Neural progenitor cell (in vitro differentiated cells): Measurements from ENCODE around the gene CXCR4. TPM values are rescaled to one million over a fixed set of nuclear protein-coding genes. Genes with fewer than 3 reads are reported as not detected.

Experiments
- DNase-seq: peaks from one replicate; pipeline ENCODE4 v3.0.0-alpha.2; 2016; ENCODE audit warnings: low spot score
- H2AFZ ChIP-seq: fragments of 200-600 bp; sonication (generic); replicated peaks from 2 replicates; pipeline ENCODE4 v1.6.1; 2016; ENCODE audit warnings: antibody characterized with exemption
- H3F3A ChIP-seq: fragments of 200-600 bp; sonication (generic); 2 replicates; pipeline ENCODE4 v1.6.1; 2016; ENCODE audit warnings: antibody characterized with exemption, low read depth
- H3K27ac ChIP-seq: fragments of 200-600 bp; sonication (generic); 2 replicates; pipeline ENCODE4 v1.5.1; 2016; ENCODE audit warnings: mild to moderate bottlenecking
- H3K27me3 ChIP-seq: fragments of 200-600 bp; sonication (generic); 2 replicates; pipeline ENCODE4 v1.6.1; 2016; ENCODE audit warnings: mild to moderate bottlenecking, moderate library complexity
- H3K36me3 ChIP-seq: fragments of 200-600 bp; sonication (generic); 2 replicates; pipeline ENCODE4 v1.5.1; 2016
- H3K4me1 ChIP-seq: fragments of 200-600 bp; sonication (generic); 2 replicates; pipeline ENCODE4 v1.6.1; 2016; ENCODE audit warnings: mixed run types
- H3K4me2 ChIP-seq: fragments of 200-600 bp; sonication (generic); 2 replicates; pipeline ENCODE4 v1.6.1; 2016
- H3K4me3 ChIP-seq: fragments of 200-600 bp; sonication (generic); 2 replicates; pipeline ENCODE4 v1.5.1; 2016
- H3K79me2 ChIP-seq: fragments of 200-600 bp; sonication (generic); 2 replicates; pipeline ENCODE4 v1.6.1; 2016; ENCODE audit warnings: low read depth
- H3K9ac ChIP-seq: fragments of 200-600 bp; sonication (generic); 2 replicates; pipeline ENCODE4 v1.6.1; 2016
- H3K9me3 ChIP-seq: fragments of 200-600 bp; sonication (generic); 2 replicates; pipeline ENCODE4 v1.5.1; 2016; ENCODE audit warnings: low read depth
- H4K20me1 ChIP-seq: fragments of 200-600 bp; sonication (generic); 2 replicates; pipeline ENCODE4 v1.6.1; 2016; ENCODE audit warnings: low read depth
- H3K27ac Mint-ChIP-seq: 3 replicates; pipeline ENCODE4 v1.8.0; 2021; ENCODE audit warnings: mixed read lengths
- H3K27me3 Mint-ChIP-seq: 2 replicates; pipeline ENCODE4 v1.8.0; 2022; ENCODE audit warnings: low read depth, mild to moderate bottlenecking, inconsistent platforms, moderate library complexity, mixed read lengths; ENCODE audit not compliant: insufficient read depth
- H3K36me3 Mint-ChIP-seq: 3 replicates; pipeline ENCODE4 v1.8.0; 2021; ENCODE audit warnings: mixed read lengths
- H3K4me1 Mint-ChIP-seq: 3 replicates; pipeline ENCODE4 v1.8.0; 2021; ENCODE audit warnings: mixed read lengths
- H3K4me3 Mint-ChIP-seq: 3 replicates; pipeline ENCODE4 v1.8.0; 2021; ENCODE audit warnings: mild to moderate bottlenecking, moderate library complexity, mixed read lengths
- H3K9me3 Mint-ChIP-seq: 3 replicates; pipeline ENCODE4 v1.8.0; 2020; ENCODE audit warnings: mixed read lengths
- CTCF ChIP-seq: fragments of 200-600 bp; sonication (generic); IDR thresholded peaks from 2 replicates; pipeline ENCODE4 v1.5.1; 2017; ENCODE audit warnings: antibody characterized with exemption, mild to moderate bottlenecking
- EZH2 ChIP-seq: fragments of 200-600 bp; sonication (generic); IDR thresholded peaks from 2 replicates; pipeline ENCODE4 v1.6.1; 2017; ENCODE audit warnings: antibody characterized with exemption, mild to moderate bottlenecking, moderate library complexity
- EZH2phosphoT487 ChIP-seq: fragments of 200-600 bp; sonication (generic); IDR thresholded peaks from 2 replicates; pipeline ENCODE4 v1.6.1; 2017; ENCODE audit warnings: antibody characterized with exemption
- total RNA-seq: library from RNA; depleted of rRNA; stranded (reverse); fragments of >200 nt; gene quantifications from 2 replicates; pipeline ENCODE4 v1.2.3, GENCODE V29; 2015; ENCODE audit warnings: low replicate concordance

CXCR4 gene
- total RNA-seq, 1 donor from 2014 or later = 32.6 TPM

- Mint-ChIP-seq H3K4me1 (peaks cover 26% of the 10 kb centered on the region), H3K36me3 (no peaks in the 10 kb centered on the region), H3K27ac (no peak overlapping the region), H3K27me3 (peaks cover 14% of the 10 kb centered on the region), H3K4me3 (no peak overlapping the region), H3K9me3 (no peaks in the 10 kb centered on the region)
- Histone ChIP-seq H3F3A (peaks cover 6% of the 10 kb centered on the region), H3K27ac (no peak overlapping the region), H3K9ac (no peak overlapping the region), H3K4me1 (peaks cover 20% of the 10 kb centered on the region), H4K20me1 (no peaks in the 10 kb centered on the region), H3K4me2 (no peak overlapping the region), H3K79me2 (no peaks in the 10 kb centered on the region), H3K4me3 (no peak overlapping the region), H3K27me3 (no peaks in the 10 kb centered on the region), H3K9me3 (no peaks in the 10 kb centered on the region), H2AFZ (peak overlapping the region; percentile 13), H3K36me3 (no peaks in the 10 kb centered on the region)
- TF ChIP-seq EZH2phosphoT487 (no peak), CTCF (no peak), EZH2 (no peak)
- DNase-seq = no peak
Measured at GRCh38 chr2:136131484-136131960, 13.6 kb upstream of the CXCR4 start.

- DNase-seq = no peak
- Histone ChIP-seq H3K9me3 (no peaks in the 10 kb centered on the region), H3K36me3 (no peaks in the 10 kb centered on the region), H3K9ac (no peak overlapping the region), H3K27ac (no peak overlapping the region), H4K20me1 (no peaks in the 10 kb centered on the region), H3K79me2 (no peaks in the 10 kb centered on the region), H3F3A (peaks cover 16% of the 10 kb centered on the region), H3K4me2 (no peak overlapping the region), H3K4me3 (no peak overlapping the region), H3K4me1 (peaks cover 30% of the 10 kb centered on the region), H2AFZ (no peak overlapping the region), H3K27me3 (no peaks in the 10 kb centered on the region)
- H3K27ac Mint-ChIP-seq = no peak overlapping the region
- H3K36me3 Mint-ChIP-seq = no peaks in the 10 kb centered on the region
- TF ChIP-seq EZH2phosphoT487 = no peak
- TF ChIP-seq CTCF = no peak
- TF ChIP-seq EZH2 = no peak
- peaks cover 12% of the 10 kb centered on the region for H3K27me3 Mint-ChIP-seq
- no peak overlapping the region for H3K4me3 Mint-ChIP-seq
- H3K9me3 Mint-ChIP-seq = no peaks in the 10 kb centered on the region
- H3K4me1 Mint-ChIP-seq = peaks cover 29% of the 10 kb centered on the region
Measured at GRCh38 chr2:136130511-136130910, 12.6 kb upstream of the CXCR4 start.

GRCh38 chr2:136130045-136130444 is 12.1 kb upstream of the CXCR4 start:
- Histone ChIP-seq H3F3A (peaks cover 21% of the 10 kb centered on the region), H4K20me1 (no peaks in the 10 kb centered on the region), H3K36me3 (no peaks in the 10 kb centered on the region), H3K27me3 (no peaks in the 10 kb centered on the region), H3K9ac (no peak overlapping the region), H3K9me3 (no peaks in the 10 kb centered on the region), H3K4me3 (no peak overlapping the region), H3K27ac (no peak overlapping the region), H3K79me2 (no peaks in the 10 kb centered on the region), H3K4me2 (no peak overlapping the region), H2AFZ (no peak overlapping the region), H3K4me1 (peaks cover 35% of the 10 kb centered on the region)
- Mint-ChIP-seq H3K36me3 (no peaks in the 10 kb centered on the region), H3K4me3 (no peak overlapping the region), H3K27me3 (peaks cover 12% of the 10 kb centered on the region), H3K9me3 (no peaks in the 10 kb centered on the region), H3K4me1 (peaks cover 33% of the 10 kb centered on the region), H3K27ac (no peak overlapping the region)
- TF ChIP-seq EZH2 = no peak
- no peak for DNase-seq

- Histone ChIP-seq H3K9ac (no peak overlapping the region), H3K27ac (no peak overlapping the region), H3K9me3 (no peaks in the 10 kb centered on the region), H2AFZ (no peak overlapping the region), H3F3A (peaks cover 25% of the 10 kb centered on the region), H3K79me2 (no peaks in the 10 kb centered on the region), H3K4me1 (peaks cover 40% of the 10 kb centered on the region), H3K4me3 (no peak overlapping the region), H3K36me3 (no peaks in the 10 kb centered on the region), H3K27me3 (no peaks in the 10 kb centered on the region), H4K20me1 (no peaks in the 10 kb centered on the region), H3K4me2 (no peak overlapping the region)
- no peak for TF ChIP-seq EZH2
- TF ChIP-seq EZH2phosphoT487 = no peak
- TF ChIP-seq CTCF = no peak
- no peak for DNase-seq
- H3K27me3 Mint-ChIP-seq = peaks cover 12% of the 10 kb centered on the region
- no peaks in the 10 kb centered on the region for H3K36me3 Mint-ChIP-seq
- peaks cover 30% of the 10 kb centered on the region for H3K4me1 Mint-ChIP-seq
- H3K27ac Mint-ChIP-seq = no peak overlapping the region
- no peak overlapping the region for H3K4me3 Mint-ChIP-seq
- H3K9me3 Mint-ChIP-seq = no peaks in the 10 kb centered on the region
Measured at GRCh38 chr2:136129601-136130000, 11.7 kb upstream of the CXCR4 start.
